Stimulated activated naive CD4-positive, alpha-beta T cell (primary cell): ENCODE results near the gene OR2H2.

Source experiments
- DNase-seq, 6 experiments: peaks; one replicate each; lab custom pipeline; 2025; lab: John Stamatoyannopoulos, UW

The OR2H2 gene

DNA sequence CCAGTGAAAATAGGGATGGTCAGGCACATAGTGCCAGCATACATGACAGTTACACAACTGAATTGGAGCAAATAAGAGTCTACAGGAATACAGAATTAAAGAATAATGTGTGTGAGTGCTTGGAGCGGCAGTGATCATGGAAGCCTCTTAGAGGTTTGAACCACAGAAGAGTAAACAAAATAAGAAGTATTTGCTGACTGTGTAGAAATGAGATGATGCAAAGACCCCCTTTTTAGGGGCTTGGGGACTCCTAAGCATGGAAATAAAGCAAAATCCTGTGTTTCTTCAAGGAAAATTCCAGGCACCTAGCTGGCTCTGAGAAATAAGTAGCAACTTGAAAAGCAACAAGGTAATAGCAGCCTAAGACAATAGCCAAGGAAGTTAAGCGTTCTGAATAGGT lies 6.8 kb downstream of the OR2H2 start:
- no peak for DNase-seq

DNA sequence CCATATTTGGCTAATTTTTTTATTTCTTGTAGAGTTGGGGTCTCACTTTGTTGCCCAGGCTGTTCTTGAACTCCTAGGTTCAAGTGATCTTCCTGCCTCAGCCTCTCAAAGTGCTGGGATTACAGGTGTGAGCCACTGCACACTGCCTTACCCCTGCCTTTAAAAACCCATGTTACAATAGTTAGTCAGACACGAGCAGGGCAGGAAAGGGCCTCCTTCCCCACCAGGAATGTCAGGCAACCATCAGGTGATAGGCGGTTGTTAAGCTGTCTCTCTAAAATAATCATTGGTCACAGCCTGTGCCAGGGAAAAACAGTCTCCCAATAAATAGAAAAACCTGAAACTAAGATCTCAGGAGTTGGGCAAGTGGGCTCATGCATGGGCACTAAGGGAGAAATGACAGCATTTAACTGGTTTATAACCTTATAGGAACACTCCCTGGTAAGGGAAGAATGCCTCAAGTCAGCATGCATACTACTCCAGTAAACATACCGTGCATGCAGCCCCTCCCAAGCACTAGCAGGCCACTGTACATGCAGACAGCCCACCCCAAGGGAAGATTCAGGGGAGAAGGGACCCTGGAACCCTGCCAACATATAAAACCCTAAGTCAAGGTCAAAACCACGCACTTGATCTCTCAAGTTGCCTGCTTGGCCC lies 8.4 kb downstream of the OR2H2 start:
- no peak for DNase-seq

DNA sequence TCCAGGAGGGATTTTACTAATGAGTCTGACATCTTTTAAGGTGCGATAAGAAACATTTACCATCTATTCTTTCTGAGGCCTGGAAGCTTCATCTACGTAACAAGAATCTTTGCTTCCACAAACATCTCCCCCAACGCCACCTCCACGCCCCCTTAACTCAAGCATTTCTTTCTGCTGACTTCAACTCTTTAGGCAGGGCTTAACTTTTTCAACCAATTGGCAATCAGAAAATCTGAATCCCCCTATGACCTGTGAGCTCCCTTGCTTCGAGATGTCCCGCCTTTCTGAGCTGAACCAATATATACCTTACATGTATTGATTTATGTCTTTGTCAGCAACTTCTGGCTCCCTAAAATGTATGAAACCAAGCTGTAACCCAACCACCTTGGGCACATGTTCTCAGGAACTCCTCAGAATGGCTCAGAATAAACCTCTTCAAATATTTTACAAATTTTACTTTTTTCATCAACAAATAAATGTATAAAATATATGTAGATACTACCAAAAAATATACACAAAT lies 11.5 kb downstream of the OR2H2 start:
- DNase-seq, result no peak

- no peak for DNase-seq
Observed at GRCh38 chr6:29597184-29597583, 12.3 kb downstream of the OR2H2 start.

GRCh38 chr6:29598172-29598747 lies 13.3 kb downstream of the OR2H2 start:
- no peak for DNase-seq

DNA sequence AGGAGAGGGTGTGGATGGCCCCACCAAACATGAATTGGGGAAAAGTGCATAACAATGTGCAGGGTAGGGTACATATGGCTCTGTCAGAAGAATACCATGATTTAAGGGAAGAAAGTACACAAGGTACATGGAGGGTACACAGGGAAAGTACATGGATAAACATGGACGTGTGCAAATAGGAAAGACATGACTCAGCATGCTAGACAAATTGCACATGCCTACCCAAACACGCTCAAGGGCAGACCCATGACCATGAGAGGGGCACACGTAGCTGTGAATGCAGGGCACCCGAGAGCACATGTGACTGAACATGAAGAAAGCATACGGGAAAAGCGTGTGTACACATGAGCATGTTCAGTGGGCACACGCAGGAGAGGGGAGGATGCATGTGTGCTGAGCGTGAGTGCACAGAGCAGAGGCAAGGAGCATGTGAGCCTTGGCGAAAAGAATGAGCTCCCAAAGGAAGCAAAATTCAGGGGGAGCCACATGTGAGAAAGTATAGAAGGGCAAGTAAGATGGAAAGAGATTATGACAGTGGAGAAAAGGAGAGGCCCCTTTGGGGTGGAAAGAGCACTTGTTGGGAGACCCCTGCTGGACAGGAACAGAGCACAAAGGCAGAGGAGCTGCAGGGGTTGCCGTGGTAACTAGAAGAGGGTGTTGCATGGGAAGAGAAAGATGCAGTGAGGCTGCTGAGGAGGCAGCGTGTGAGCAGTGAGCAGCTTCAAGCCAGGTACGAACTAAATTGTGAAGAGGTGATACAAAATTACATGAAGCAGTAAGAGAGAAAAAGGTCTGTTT lies 17.8 kb downstream of the OR2H2 start:
- DNase-seq, result no peak

- DNase-seq, result no peak
Observed at GRCh38 chr6:29603456-29603855, 18.5 kb downstream of the OR2H2 start.

DNA sequence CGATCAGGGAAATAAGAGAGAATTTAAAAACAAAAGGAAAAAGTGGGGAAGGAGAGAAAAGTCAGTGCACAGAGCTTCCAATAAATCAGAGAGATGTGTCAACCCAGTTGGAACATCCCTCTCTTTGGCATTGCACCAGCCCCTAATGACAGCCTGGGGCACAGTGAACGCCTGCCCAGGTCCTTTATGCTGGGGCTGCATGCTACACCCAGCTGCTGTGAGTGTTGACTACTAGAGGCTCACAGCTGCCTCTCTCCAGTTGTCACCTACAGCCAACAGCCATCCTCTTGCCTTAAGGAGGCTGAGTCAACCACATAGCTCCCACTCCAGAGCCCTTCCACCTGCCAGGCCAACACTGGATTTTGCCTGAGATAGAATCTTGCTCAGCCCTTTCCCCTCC lies 19.0 kb downstream of the OR2H2 start:
- no peak for DNase-seq

- no peak for DNase-seq
Observed at GRCh38 chr6:29608131-29608530, 23.2 kb downstream of the OR2H2 start.

- DNase-seq, result no peak
Observed at GRCh38 chr6:29610540-29610939, 25.6 kb downstream of the OR2H2 start.

- no peak for DNase-seq
Observed at GRCh38 chr6:29611426-29611825, 26.5 kb downstream of the OR2H2 start.

GRCh38 chr6:29617782-29618554 lies 33.0 kb downstream of the OR2H2 start:
- DNase-seq, result no peak

DNA sequence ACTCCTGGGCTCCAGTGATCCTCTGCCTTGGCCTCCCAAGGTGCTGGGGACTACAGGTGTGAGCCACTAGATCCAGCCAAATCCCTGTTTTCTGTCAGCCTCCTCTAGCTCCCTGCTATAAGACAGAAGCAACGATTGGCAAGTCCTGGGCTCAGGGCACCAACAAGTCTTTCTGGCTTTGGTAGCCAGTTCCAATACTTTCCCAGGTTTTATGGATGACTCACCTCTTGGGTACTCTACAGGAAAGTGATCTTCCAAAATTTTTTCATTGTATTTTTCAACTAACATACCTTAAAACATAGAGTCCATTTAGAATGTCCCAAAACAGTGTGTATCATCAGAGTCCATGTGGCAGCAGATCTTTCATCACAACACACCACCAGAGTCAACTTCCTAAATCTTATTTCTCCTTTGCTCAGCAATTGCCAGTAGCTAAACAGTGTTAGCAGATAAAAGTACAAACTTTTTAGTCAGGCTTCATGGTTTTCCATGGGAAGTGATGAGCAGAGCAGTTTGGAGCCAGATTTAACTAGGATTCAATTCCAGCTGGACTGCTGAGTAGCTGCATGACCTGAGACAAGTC lies 34.7 kb downstream of the OR2H2 start:
- no peak for DNase-seq

DNA sequence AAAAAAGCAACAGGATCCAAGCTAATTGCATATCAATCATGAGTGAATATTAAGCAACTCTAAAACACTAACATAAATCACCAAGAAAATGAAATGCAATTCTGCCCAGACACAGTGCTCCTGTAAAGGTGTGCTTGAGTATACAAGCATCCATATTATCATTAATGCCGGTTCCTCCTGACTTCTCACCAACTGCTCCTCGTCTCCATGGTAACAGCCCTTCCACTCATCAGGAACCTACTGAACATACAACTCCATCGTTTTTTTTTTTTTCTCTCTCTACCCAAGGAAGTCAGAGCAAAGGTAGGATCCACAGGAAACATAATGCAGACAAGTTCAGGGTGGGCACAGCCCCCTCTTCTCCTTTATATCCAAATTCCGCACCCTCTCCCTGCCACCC lies 35.7 kb downstream of the OR2H2 start:
- DNase-seq, result no peak

DNA sequence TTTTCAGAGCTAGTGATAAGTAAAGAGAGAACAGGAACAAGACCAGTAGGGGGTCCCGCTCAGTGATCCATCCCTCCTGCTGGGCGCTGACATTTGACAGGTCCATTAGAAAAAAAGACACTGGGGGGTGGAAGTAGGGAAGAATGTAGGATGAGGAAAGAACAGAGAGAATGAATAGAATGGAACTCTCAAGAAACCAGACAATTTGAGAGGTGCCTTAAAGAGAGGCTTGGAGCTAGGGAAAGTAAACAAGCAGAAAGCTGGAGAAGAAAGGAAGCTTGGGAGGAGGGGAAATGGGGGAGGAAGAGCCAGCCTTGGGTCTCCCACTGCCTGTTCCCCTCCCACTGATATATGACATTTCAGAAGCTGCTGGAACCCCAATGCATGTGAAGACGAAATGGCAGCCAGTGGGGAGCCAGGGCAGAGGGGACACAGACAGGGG lies 39.6 kb downstream of the OR2H2 start:
- DNase-seq, result no peak

DNA sequence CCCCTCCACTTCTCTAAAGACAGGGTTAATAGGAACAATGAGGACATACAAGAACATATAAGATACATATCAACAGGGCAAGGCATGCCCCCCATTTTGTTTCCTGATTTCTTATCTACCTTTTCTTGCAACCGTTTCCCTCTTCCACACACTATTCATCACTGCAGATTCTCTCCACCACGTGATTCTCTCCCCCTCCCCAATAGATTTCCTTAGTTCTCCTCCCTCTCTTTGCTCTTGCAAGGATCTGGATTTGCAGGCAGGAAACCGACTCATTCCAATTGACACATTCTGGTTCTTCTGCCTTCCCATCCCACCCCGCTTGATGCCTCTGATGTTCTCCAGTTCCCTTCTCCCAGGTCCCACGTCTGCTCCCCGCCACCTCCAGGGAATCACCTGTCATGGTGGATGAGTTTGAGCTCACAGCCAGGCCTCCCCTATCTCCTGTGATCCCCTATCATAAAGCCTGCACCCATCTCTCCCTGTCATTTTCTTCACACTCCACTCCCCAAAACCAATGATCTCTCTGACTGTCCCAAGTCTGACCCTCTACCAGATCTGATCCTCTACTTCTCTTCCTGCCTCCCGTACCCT lies 40.5 kb downstream of the OR2H2 start:
- DNase-seq, result no peak

DNA sequence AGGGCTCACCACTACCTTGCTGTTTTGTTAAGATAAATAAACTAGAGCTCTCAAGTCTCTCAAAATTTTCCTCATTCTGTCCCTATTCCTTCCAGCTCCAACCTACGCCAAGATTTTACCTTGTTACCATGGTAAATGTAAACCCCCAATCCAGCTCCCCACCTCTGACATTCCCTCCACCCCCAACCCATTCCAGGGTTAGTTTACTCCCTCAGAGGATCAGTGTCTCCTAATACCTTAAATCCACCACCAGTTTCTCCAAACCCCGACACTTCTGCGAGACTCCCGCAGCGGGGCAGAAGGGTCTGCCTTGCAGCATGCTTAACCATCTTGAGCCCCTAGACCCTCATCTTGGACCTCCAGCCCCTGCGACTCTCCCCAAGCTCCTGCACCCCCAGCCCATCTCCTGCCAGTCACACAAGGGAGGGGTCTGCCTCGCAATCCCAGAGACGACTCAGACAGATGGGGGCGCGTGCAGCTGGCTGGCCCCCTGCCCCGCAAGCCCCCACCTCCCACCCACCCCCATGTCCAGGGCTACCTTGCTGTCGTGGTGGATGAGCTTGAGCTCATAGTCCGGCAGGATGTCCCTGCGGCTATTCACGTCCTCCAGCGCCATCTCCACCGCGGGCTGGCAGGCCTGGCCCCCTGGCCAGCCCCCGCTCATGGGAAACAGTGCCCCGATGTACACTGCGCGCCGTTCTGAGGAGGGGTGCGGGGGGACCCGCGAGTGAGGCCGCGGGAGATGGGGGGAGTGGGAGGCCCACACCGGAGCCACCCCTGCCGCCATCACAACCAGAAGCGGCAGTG lies 42.2 kb downstream of the OR2H2 start:
- DNase-seq, result peak in 1 of 6 experiments; percentile 17

DNA sequence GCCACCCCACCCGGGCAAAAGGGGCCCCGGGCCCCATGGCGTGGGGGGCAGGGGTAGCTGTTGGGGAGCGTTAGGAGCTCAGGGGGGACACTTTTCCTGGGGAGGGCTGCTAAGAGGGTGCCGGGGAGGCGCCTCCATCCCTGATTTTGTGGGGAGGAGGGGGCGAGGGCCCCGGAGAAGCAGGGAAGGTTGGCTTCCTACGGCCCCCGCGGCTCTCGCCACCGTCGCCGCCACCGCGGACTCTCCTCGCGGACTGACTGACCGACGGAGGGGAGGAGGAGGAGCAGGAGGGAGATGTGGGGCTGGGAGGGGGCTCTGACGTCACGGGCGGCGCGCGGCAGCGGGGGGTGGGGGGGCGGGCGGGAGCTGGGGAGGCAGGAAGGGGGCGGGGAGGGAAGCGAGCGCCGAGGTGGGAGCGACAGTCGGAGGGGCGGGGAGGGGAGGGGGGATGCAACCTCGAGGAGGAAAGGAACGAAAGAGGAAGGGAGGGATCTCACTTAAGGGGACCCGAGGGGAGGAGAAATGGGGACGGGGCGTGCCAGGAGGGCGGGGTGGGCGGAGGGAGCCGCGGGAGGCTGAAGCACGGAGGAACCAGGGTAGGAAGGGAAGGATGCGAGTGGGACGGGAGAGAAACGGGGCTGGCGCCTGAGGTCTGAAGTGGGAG lies 43.0 kb downstream of the OR2H2 start:
- DNase-seq, result peak in 5 of 6 experiments; percentile 36 to 69 (median 49)

DNA sequence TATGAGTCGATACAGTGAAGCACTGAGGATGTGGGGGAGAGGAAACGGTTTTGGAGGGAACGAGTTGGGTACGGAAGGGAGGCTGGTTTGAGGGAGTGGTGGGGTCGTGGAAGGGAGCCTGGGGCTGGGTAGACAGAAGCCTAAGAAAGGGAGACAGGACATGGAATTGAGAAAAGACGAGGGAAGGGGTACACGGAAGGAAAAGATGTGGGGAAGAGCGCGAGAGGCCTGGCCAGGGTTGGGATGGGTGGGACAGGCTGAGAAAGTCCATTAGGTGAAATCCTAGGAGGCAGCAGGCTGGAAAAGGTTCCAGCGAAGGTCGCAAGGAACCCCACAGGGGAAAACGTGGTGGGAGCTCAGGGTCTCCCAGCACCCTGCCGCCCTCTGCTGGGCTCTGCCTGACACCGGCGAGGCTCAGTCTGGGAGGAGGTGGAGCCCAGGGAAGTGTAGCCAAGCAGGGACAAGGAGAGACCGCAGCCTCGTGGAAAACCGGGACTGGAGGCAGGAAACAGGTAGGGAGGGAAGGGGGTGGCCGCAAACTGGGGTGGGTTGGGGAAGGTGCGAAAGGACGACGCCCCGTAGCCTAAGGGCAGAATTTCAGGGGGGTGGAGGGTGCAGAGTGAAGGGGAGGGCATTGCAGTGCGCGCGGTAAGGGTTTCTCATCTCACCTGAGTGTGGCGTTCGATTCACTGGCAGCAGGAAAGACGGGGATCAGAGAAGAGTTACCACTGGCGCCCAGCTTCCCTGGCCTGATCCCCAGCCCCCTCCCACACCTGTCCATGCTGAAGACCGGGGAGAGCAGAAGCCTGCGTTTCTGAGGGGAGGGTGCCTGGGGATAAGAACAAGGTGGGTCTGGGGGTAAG lies 43.7 kb downstream of the OR2H2 start:
- peak; percentile 11 to 46 (median 34) for DNase-seq
